Ascending aorta (tissue), 2 donors: Measurements from ENCODE around the gene SPPL2C. TPM values are rescaled to one million over a fixed set of nuclear protein-coding genes. Genes with fewer than 3 reads are reported as not detected.

Experiments used
- DNase-seq, 2 donors: peaks; one replicate each; pipeline ENCODE4 v3.0.0-alpha.2; 2019; ENCODE audit warnings: low spot score in 2 of 2
- H3K27ac ChIP-seq, 2 donors: fragments of 200-600 bp; sonication (generic); one replicate each; pipeline ENCODE4 v1.5.1; 2016 to 2017; ENCODE audit warnings: mild to moderate bottlenecking in 1 of 2
- H3K27me3 ChIP-seq: fragments of 200-600 bp; sonication (generic); one replicate; pipeline ENCODE4 v1.5.1; 2017
- H3K36me3 ChIP-seq, 2 donors: fragments of 200-600 bp; sonication (generic); one replicate each; pipeline ENCODE4 v1.5.1; 2016
- H3K4me1 ChIP-seq, 2 donors: fragments of 200-600 bp; sonication (generic); one replicate each; pipeline ENCODE4 v1.5.1; 2016 to 2017; ENCODE audit warnings: mild to moderate bottlenecking in 1 of 2
- H3K4me3 ChIP-seq, 2 donors: fragments of 200-600 bp; sonication (generic); one replicate each; pipeline ENCODE4 v1.5.1; 2016 to 2017; ENCODE audit warnings: mild to moderate bottlenecking in 1 of 2
- H3K9me3 ChIP-seq, 2 donors: fragments of 200-600 bp; sonication (generic); one replicate each; pipeline ENCODE4 v1.5.1; 2016
- CTCF ChIP-seq, 3 experiments: fragments of 200-600 bp in 2 of 3; fragments of 450-650 bp in 1 of 3; sonication (generic) in 2 of 3; IDR thresholded peaks; one replicate each; pipeline ENCODE4 v1.5.1; 2016 to 2019; ENCODE audit warnings: antibody characterized with exemption in 3 of 3, mild to moderate bottlenecking in 1 of 3, moderate library complexity in 1 of 3
- intact Hi-C: fragments of 100-400 bp; cut with DNase I; formaldehyde crosslinking; loops from one replicate; pipeline ENCODE4 v1.15.1; 2023
- total RNA-seq: library from RNA; depleted of rRNA; stranded (reverse); fragments of >200 nt; gene quantifications from one replicate; pipeline ENCODE4 v1.1.0, GENCODE V29; 2016

Gene SPPL2C
- total RNA-seq, 1 donor from 2014 or later = not detected

GRCh38 chr17:45867171-45867570 is 22.5 kb downstream of the SPPL2C start:
- no peaks in the 10 kb centered on the region for H3K9me3 ChIP-seq
- H3K27ac ChIP-seq = no peak overlapping the region
- H3K4me3 ChIP-seq = no peak overlapping the region
- intact Hi-C loops = no loop called here
- H3K36me3 ChIP-seq = no peaks in the 10 kb centered on the region
- H3K27me3 ChIP-seq = no peaks in the 10 kb centered on the region
- no peak for TF ChIP-seq CTCF (IDR thresholded peaks at IDR 0.05)
- DNase-seq = no peak
- H3K4me1 ChIP-seq = no peaks in the 10 kb centered on the region

- Histone ChIP-seq H3K36me3 (no peaks in the 10 kb centered on the region), H3K4me1 (no peaks in the 10 kb centered on the region), H3K4me3 (no peak overlapping the region), H3K9me3 (no peaks in the 10 kb centered on the region), H3K27ac (no peak overlapping the region), H3K27me3 (no peaks in the 10 kb centered on the region)
- no peak for DNase-seq
- intact Hi-C loops = no loop called here
- TF ChIP-seq CTCF (IDR thresholded peaks at IDR 0.05) = no peak
Observed at GRCh38 chr17:45867702-45868101, 23.0 kb downstream of the SPPL2C start.

- H3K27ac ChIP-seq = no peak overlapping the region
- H3K36me3 ChIP-seq = no peaks in the 10 kb centered on the region
- intact Hi-C loops = no loop called here
- H3K27me3 ChIP-seq = no peaks in the 10 kb centered on the region
- H3K4me1 ChIP-seq = no peaks in the 10 kb centered on the region
- no peak for TF ChIP-seq CTCF (IDR thresholded peaks at IDR 0.05)
- H3K4me3 ChIP-seq = no peak overlapping the region
- DNase-seq = no peak
- no peaks in the 10 kb centered on the region for H3K9me3 ChIP-seq
Observed at GRCh38 chr17:45868276-45868675, 23.6 kb downstream of the SPPL2C start.

GRCh38 chr17:45869676-45870341 is 25.1 kb downstream of the SPPL2C start:
- Histone ChIP-seq H3K36me3 (no peaks in the 10 kb centered on the region), H3K9me3 (no peaks in the 10 kb centered on the region), H3K27me3 (no peaks in the 10 kb centered on the region), H3K4me3 (no peak overlapping the region), H3K27ac (no peak overlapping the region), H3K4me1 (no peaks in the 10 kb centered on the region)
- no peak for DNase-seq
- intact Hi-C loops = no loop called here
- TF ChIP-seq CTCF (IDR thresholded peaks at IDR 0.05) = no peak

- H3K27me3 ChIP-seq = no peaks in the 10 kb centered on the region
- H3K4me3 ChIP-seq = no peak overlapping the region
- H3K36me3 ChIP-seq = no peaks in the 10 kb centered on the region
- no peaks in the 10 kb centered on the region for H3K9me3 ChIP-seq
- no peaks in the 10 kb centered on the region for H3K4me1 ChIP-seq
- H3K27ac ChIP-seq = no peak overlapping the region
- intact Hi-C loops = no loop called here
- no peak for DNase-seq
- no peak for TF ChIP-seq CTCF (IDR thresholded peaks at IDR 0.05)
Observed at GRCh38 chr17:45870342-45870974, 25.8 kb downstream of the SPPL2C start.
